Osteocyte (in vitro differentiated cells): Measurements from ENCODE around the gene SUMF1. TPM values are rescaled to one million over a fixed set of nuclear protein-coding genes. Genes with fewer than 3 reads are reported as not detected.

Source experiments
- DNase-seq: peaks from one replicate; pipeline ENCODE4 v3.0.0; 2021; ENCODE audit warnings: mixed read lengths; ENCODE audit not compliant: unreplicated experiment; ENCODE audit errors: extremely low spot score
- H3K27ac Mint-ChIP-seq: one replicate; pipeline ENCODE4 v1.8.0; 2021; ENCODE audit warnings: mild to moderate bottlenecking, mixed read lengths; ENCODE audit not compliant: unreplicated experiment
- H3K27me3 Mint-ChIP-seq: one replicate; pipeline ENCODE4 v1.8.0; 2021; ENCODE audit warnings: mixed read lengths; ENCODE audit not compliant: unreplicated experiment
- H3K36me3 Mint-ChIP-seq: one replicate; pipeline ENCODE4 v1.8.0; 2021; ENCODE audit warnings: mixed read lengths; ENCODE audit not compliant: unreplicated experiment
- H3K4me1 Mint-ChIP-seq: one replicate; pipeline ENCODE4 v1.8.0; 2021; ENCODE audit warnings: mixed read lengths; ENCODE audit not compliant: unreplicated experiment
- H3K4me3 Mint-ChIP-seq: one replicate; pipeline ENCODE4 v1.8.0; 2021; ENCODE audit warnings: mild to moderate bottlenecking, moderate library complexity, mixed read lengths; ENCODE audit not compliant: unreplicated experiment
- H3K9me3 Mint-ChIP-seq: one replicate; pipeline ENCODE4 v1.8.0; 2021; ENCODE audit warnings: mixed read lengths; ENCODE audit not compliant: unreplicated experiment
- CTCF ChIP-seq: fragments of 200-600 bp; sonication (generic); IDR thresholded peaks from 2 replicates; pipeline ENCODE4 v1.5.0; 2021; ENCODE audit warnings: antibody characterized with exemption, mild to moderate bottlenecking, moderate library complexity
- total RNA-seq: library from RNA; stranded (reverse); gene quantifications from 2 replicates; pipeline ENCODE4 v1.2.1, GENCODE V29; 2021

SUMF1 gene
- total RNA-seq, 1 donor from 2014 or later: 44.1 TPM

GRCh38 chr3:4472312-4472711, 5.2 kb upstream of the SUMF1 start:
- H3K4me3 Mint-ChIP-seq: no peak overlapping the region
- no peak for TF ChIP-seq CTCF
- H3K27ac Mint-ChIP-seq: no peak overlapping the region
- H3K36me3 Mint-ChIP-seq: no peaks in the 10 kb centered on the region
- peaks cover 11% of the 10 kb centered on the region for H3K4me1 Mint-ChIP-seq
- no peaks in the 10 kb centered on the region for H3K9me3 Mint-ChIP-seq
- H3K27me3 Mint-ChIP-seq: peaks cover 45% of the 10 kb centered on the region
- no peak for DNase-seq

DNA sequence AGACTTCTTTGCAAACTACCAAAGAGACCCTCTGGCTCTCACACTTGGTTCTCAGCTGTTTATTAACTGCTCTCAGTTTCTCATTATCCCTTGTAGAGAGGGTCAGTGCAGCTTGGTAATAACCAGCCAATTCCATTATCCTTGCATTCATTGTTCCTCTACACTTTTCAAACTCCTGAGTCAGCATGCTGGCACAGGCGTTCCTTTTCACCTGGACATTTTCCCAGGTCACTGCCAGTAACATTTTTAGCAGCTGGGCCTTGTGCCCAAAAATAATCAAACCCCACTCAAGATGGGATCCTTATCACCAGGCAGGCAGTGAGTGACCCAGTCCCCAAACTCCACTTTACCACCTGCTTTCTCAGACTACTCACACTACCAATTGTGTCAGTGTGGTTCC, 4.8 kb upstream of the SUMF1 start:
- Mint-ChIP-seq H3K36me3 (no peaks in the 10 kb centered on the region), H3K27ac (no peak overlapping the region), H3K4me1 (peaks cover 14% of the 10 kb centered on the region), H3K9me3 (no peaks in the 10 kb centered on the region), H3K27me3 (peaks cover 42% of the 10 kb centered on the region), H3K4me3 (no peak overlapping the region)
- no peak for TF ChIP-seq CTCF
- DNase-seq: no peak

DNA sequence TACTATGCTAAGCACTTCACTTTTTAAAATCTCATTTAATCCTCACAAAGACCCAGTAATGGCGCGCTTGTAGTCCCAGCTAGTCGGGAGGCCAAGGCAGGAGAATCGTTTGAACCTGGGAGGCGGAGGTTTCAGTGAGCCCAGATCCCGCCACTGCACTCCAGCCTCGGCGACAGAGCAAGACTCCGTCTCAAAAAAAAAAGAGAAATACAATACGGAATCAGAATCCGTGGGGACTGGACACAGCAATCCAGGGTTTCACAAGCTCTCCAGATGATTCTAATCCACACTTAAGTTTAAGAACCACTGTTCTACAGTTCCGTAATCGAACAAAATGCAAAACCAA, 426 bp upstream of the SUMF1 start:
- TF ChIP-seq CTCF: no peak

GRCh38 chr3:4464576-4464975, 2.5 kb downstream of the SUMF1 start:
- H3K4me1 Mint-ChIP-seq: peaks cover 9% of the 10 kb centered on the region
- peaks cover 3% of the 10 kb centered on the region for H3K27me3 Mint-ChIP-seq
- H3K36me3 Mint-ChIP-seq: no peaks in the 10 kb centered on the region
- no peaks in the 10 kb centered on the region for H3K9me3 Mint-ChIP-seq
- TF ChIP-seq CTCF: no peak
- H3K27ac Mint-ChIP-seq: no peak overlapping the region
- no peak for DNase-seq
- peak overlapping the region; percentile 33 for H3K4me3 Mint-ChIP-seq

More for the DNA sequence above, 426 bp upstream of the SUMF1 start:
- Mint-ChIP-seq H3K36me3 (no peaks in the 10 kb centered on the region), H3K27me3 (peaks cover 26% of the 10 kb centered on the region), H3K4me1 (peaks cover 9% of the 10 kb centered on the region), H3K4me3 (peak overlapping the region; percentile 88), H3K9me3 (no peaks in the 10 kb centered on the region), H3K27ac (peak overlapping the region; percentile 78)
- DNase-seq: no peak

- Mint-ChIP-seq H3K36me3 (no peaks in the 10 kb centered on the region), H3K9me3 (no peaks in the 10 kb centered on the region), H3K27me3 (no peaks in the 10 kb centered on the region), H3K27ac (no peak overlapping the region), H3K4me3 (no peak overlapping the region), H3K4me1 (peaks cover 9% of the 10 kb centered on the region)
- TF ChIP-seq CTCF: no peak
- DNase-seq: no peak
Measured at GRCh38 chr3:4462369-4463040, 4.6 kb downstream of the SUMF1 start.
